GM21381 (cell line): ENCODE data around the gene CDIPT.
"Not testable (repeated sequence)": the region's sequence is repeated elsewhere in the genome, so short reads cannot be mapped to it uniquely, and the experiment has no call there.

Experiments
- ATAC-seq: cut with Tn5 transposase; IDR thresholded peaks from one replicate; pipeline ENCODE4 v1.9.1; 2021; ENCODE audit warnings: mild to moderate bottlenecking, moderate library complexity; ENCODE audit not compliant: unreplicated experiment

Gene CDIPT, protein sequence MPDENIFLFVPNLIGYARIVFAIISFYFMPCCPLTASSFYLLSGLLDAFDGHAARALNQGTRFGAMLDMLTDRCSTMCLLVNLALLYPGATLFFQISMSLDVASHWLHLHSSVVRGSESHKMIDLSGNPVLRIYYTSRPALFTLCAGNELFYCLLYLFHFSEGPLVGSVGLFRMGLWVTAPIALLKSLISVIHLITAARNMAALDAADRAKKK

DNA sequence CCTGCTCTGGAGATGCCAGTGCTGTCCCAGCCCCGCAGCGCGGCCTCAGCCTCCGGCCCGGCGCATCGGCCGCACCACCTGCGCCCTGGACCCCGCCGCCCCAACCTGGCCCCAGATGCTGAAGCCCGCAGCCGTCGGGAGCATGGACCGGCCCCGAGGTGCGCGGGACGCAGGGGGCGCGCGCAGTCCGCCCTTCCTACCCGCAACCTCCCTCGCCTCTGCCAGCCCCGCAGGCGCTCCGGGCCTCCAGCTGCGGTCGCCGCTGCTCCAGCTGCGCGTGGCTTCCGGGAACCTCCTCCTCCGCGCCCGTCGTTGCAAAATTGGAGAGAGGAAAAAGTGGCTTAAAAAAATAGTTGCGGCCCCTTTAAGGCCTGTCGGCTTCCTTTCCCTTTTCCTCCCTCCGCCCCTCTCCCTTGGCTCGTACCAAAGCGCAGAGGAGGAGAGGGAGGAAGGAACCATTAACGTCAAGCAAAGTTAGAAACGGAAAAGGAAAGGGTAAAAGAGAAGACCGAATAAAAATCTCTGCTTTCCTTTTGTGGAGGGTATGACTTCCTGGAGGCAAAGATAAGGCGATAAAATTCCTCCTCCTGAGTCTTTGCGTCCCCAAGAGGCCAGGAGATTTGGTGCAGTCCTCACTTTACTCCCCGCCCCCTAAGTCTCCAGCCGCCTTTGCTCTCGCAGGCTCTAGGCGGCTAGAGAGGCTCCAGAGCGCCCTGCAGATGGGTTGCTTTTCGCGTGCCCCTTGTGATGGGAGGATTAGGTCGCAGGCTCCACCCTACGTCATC, at the start of gene CDIPT:
Gene CDIPT, minus strand, starts transcription at position 343 of the 785 bp plus-strand sequence. CDS start 369 bp downstream, outside the sequence.
- ATAC-seq, result peak; percentile 90

DNA sequence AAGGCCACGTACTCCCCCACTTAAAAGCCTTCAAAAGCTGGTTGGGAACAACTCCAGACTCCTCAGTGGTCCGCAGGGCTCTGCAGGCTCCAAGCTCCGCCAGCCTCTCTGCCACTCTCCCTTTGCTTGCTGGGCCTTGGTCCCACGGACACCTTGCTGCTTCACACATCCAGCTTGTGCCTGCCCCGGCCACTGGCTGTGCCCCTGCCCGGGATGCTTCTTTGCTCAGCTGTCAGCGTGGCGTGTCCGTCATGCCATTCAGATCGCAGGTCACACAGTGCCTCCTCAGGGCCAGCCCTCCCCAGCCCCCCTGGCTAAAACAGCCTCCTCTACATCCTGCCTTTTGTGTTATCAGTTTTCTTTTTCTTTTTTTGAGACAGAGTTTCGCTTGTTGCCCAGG, 49.1 kb upstream of the CDIPT start:
- no peak for ATAC-seq

DNA sequence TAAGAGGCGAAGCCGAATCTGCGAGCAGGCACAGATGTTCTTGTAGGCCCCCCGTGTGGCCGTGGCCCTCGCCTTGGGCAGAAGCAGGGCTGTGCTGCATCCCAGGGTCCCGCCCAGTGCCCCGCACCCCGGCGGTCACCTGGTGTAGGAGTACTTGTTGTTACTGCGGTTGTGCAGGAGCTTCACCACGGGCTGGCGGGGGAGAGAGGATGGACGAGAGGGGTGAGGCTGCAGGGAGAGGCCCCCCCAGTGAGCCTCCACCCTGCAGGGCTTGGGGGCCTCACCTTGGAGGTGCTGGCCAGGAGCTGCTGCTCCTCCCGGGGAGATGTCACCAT, 48.6 kb upstream of the CDIPT start:
- ATAC-seq, result no peak

DNA sequence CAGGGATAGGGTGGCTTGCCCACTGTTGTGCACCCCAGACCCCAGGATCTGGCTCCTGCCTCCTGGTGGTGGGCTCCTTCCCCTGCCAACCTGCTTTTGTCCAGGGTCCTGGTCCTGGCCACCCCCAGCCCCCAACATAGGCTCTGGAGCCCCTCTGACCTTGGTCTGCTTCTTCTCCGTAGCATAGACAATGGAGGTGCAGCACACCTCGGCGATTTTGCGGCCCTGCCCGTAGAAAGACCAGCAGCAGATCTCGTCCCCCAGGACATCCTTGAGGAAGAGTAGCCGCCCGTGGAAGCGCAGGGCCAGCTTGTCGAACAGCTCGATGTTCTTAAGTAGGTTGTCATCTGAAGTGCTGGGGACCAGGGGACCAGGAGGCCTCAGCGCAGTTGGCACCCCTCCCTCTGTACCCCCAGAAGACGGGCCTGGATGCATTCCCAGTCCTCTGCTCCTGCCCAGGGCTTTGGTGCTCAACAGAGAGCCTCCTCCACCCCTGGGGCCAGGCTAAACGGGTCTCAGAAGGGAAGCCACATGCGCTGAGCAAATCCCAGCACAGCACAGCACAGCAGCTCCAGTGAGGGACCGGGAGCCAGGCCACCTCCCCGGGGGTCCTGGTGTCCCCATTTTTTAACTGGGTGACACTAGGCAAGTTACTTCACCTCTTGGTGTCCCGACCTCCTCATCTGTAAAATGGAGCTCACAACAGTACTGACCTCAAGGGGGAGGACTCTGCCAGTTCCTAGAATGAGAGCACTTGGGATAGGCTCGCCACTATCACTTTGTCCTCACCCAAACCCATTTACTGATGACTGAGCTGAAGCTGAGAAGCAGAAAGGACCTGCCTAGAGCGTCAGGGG, 48.0 kb upstream of the CDIPT start:
- ATAC-seq, result no peak

DNA sequence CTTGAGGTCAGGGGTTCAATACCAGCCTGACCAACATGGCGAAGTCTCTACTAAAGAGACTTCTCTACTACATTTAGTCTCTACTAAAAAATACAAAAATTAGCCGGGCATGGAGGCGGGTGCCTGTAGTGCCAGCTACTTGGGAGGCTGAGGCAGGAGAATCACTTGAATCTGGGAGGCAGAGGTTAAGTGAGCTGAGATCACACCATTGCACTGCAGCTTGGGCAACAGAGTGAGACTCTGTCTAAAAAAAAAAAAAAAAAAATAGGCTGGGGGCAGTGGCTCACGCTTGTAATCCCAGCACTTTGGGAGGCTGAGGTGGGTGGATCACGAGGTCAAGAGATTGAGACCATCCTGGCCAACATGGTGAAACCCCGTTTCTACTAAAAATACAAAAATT, 46.8 kb upstream of the CDIPT start:
- not testable (repeated sequence) for ATAC-seq

DNA sequence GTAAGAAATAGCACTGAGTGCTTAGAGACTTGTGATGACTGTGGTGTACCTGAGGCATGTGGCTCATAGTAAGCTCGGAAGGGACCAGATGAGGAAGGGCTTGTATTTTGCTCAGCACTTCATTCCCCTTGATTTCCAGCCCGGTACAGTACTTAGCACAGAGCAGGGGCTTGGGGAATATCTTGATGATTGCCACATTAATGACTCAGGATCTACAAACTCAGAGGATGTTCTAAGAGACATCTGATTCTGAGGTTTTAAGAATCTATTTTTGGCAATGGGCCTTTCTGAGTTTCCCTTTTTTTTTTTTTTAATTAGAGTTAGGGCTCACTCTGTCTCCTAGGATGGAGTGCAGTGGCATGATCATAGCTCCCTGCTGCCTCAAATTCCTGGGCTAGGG, 46.4 kb upstream of the CDIPT start:
- ATAC-seq, result no peak

DNA sequence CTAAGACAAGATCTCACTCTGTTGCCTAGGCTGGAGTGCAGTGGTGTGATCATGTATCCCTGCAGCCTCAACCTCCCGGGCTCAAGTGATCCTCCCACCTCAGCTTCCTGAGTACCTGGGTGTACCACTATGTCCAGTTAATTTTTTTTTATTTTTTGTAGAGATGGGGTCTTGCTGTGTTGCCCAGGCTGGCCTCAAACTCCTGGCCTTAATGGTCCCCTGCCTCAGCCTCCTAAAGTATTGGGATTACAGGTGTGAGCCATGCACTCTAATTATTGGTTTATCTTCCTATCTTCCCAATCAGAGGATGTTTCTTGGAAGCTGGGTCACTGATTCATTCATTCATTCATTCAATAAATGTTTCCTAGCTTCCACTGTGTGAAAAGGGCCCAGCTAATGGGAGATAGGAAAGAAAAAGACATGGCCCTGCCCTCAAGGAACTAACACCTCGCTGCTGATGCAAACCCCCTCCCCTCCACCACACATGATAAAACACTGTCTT, 45.7 kb upstream of the CDIPT start:
- ATAC-seq, result no peak

DNA sequence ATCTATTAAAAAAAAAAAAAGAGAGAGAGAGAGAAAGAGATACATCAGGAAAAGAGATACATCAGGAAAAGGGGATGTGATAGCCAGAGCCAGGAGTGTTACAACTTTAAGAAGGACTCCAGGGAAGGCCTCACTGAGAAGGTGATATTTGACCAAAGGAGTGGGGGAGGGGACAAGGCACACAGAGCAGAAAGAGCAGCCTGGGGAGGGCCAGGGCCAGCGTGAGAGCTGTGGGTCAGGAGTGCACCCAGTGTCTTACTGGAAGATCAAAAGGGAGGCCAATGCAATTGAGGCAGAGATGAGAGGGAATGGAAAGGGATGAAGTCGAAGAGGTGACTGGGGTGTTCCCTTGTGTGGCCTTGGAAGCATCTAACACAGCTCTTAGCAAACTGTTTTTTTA, 44.9 kb upstream of the CDIPT start:
- no peak for ATAC-seq

DNA sequence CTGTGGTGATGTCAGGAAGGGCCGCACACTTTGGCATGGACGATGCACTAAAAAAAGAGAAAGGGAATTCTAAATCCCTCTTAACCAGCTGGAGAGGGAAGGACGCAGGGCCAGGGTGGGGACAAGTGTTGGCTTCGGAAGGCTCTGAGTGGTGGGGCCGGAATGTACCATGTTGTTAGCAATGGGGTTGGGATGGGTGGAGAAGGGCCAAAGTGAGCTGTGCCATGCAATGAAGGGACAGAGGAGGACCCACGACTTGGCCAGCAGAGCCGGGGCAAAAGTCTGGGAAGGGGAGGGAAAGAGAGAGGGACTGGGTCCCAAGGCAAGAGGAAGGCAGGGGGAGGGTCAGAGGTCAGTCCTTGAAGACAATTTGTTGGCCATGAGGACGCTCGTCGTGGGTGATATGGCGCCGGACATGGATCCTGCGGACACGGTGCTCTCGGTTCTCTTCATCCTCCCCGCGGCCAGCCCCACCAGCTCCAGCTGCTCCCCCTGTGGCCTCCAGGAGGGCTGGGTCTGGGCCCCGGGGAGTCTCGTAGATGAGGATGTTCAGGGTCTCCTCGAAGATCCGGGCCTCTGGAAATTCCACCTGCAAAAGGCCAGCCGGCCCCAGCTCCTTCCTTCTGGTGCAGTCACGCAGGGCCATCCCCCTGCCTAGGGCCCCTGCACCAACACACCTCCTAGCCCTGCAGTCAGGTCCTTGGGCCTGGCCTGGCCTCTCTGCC, 43.7 kb upstream of the CDIPT start:
- no peak for ATAC-seq

DNA sequence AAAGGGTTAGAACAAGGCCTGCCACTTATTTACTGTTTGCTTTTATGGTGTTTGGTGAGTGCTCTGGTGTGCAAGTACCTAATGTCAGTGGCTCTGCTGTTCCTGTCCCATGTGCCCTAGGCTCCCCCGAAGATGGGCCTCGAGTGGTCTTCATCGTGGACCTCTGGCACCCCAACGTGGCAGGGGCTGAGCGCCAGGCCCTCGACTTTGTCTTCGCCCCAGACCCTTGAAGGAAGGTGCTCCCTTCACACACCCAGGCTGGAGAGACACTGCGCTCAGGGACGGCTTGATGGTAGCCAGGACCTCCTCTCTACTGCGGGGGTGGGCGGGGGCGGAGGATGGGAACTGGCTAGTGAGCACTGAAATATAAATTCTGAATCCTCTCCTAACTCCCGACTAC, 42.6 kb upstream of the CDIPT start:
- ATAC-seq, result no peak

DNA sequence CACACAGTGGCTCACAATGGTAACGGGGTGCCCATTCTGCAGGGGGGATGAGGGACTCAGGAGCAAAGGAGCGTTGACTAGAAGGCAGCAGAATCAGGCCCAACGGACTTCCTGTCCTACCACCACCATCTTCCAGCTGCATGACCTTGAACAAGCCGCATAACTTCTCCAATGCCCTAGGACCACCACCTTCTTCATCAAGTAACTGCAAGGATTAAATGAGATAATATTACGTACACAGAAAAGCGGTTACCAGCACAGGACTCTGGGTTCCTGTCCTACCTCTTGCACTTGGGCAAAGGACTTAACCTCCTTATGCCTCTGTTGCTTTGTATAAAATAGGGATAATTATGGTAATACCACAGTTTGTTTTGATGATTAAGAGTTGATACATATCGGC, 41.9 kb upstream of the CDIPT start:
- no peak for ATAC-seq

DNA sequence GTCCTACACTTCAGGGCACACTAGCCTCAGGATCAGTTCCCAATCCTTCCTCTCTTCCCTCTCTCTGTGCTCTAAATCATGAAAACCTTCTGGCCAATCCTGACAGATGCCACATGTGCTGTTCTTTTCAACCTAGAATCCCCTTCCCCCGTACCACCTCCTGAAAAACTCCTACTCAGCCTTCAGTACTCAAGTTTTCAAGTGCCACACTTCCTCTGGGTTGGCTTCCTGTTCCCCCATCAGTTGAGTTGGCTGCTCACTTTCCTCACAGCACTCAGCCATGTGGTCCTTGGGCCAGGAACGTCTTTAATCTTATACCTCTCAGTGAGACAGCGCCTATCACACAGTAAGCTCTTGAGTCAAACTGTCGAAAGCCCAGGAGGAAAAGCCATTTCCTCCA, 40.6 kb upstream of the CDIPT start:
- no peak for ATAC-seq

DNA sequence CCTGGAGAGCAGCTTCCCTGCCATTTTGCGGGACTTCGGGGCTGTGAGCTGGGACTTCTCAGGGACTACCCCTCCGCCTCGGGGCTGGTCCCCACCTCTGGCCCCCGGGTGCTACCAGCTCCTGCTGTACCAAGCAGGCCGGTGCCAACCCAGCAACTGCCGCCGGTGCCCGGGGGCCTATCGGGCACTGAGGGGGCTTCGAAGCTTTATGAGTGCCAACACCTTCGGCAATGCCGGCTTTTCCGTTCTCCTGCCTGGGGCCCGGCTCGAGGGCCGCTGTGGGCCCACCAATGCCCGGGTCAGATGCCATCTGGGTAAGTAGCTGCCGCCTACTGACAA, 38.5 kb upstream of the CDIPT start:
- no peak for ATAC-seq

DNA sequence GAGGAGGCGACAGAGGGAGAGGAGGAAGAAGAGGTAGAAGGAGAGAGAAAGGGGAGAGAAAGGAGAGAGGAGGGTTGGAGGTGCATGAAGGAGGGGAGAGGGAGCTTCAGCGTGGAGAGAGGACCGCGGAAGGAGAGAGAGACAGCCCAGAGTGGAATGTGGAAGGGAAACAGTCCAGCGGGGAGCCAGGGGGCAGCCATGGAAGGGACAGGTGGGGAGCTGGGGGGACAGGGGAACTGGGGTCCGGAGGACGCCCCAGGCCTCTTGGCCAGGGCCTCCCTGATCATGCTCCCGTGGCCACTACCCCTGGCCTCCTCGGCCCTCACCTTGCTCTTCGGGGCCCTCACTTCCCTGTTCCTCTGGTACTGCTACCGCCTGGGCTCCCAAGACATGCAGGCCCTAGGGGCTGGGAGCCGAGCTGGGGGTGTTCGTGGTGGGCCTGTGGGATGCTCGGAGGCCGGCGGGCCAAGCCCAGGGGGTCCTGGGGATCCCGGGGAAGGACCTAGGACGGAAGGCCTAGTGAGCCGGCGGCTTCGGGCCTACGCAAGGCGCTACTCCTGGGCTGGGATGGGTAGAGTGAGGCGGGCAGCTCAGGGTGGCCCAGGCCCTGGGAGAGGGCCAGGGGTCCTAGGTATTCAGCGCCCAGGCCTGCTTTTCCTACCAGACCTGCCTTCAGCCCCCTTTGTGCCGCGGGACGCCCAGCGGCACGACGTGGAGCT, 38.0 kb upstream of the CDIPT start:
- no peak for ATAC-seq

DNA sequence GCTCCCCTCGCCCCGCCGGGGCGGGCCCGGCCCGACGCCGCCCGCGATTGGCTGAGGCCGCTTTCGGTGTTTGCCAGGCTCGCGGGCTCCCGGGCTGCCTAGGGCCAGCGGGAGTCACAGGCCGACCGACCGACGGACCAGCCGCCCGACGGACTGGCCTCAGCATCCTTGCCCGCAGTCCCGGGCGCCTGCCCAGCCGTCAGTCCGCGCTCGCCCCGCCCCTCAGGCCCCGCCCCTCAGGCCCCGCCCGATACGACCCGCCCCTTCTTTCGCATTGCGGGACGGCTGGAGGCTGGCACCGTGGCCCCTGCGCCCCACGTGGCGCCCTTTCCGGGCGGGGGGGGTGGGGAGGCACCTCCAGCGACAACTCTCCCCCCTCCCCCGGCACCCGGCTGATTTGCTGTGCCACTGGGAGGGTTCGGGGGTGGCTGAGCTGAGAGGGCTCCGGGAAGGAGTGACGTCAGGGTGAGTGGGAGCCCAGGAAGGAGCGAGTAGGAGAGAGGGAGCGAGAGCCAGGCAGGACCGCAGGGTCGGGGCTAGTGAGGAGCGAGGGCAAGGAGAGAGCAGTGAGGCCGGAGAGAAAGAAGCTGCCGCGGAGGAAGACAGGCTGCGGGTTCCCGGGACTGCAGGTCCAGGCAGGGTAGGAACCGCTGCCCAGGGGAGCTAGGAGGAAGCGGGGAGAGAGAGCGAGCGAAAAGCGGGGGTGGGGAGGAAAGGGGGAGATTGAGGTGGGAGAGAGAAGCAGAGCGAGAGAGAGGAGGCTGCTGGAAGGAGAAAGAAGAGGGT, 37.3 kb upstream of the CDIPT start, which contains the start of gene ASPHD1:
Gene ASPHD1, plus strand, starts transcription at position 387 of the 786 bp plus-strand sequence. CDS start 484 bp downstream, outside the sequence.
- ATAC-seq, result peak; percentile 57

DNA sequence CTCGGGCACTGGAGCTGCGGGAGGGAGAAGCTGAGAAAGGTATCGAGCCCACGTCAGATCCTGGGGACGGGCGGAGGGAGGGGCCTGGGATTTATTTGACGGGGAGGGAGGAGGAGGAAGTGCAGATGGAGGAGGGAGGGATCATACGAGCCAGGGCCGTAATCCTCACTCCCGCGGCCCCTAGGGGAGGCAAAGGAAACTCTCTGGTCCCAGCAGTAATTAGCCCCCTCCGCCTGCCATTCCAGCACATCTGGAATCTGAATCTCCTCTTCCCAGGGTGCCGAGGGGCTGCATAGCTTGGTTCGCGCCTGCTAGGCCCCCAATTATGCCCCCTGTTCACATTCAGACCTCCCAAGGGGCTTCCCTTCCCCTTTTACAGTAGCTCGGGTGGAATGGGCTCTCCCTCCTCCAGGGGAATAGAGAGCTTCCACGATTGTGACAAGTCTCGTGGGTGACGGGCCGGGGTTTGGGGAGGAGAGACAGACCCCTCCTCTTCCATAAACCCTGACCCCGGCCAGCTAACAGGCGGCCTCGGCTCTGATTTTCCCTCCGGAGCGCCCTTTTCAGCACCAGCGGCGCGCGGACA, 36.6 kb upstream of the CDIPT start, which contains the start of gene SEZ6L2:
Gene SEZ6L2, minus strand, starts transcription at position 35 of the 586 bp plus-strand sequence. CDS start 531 bp downstream, outside the sequence.
- no peak for ATAC-seq

DNA sequence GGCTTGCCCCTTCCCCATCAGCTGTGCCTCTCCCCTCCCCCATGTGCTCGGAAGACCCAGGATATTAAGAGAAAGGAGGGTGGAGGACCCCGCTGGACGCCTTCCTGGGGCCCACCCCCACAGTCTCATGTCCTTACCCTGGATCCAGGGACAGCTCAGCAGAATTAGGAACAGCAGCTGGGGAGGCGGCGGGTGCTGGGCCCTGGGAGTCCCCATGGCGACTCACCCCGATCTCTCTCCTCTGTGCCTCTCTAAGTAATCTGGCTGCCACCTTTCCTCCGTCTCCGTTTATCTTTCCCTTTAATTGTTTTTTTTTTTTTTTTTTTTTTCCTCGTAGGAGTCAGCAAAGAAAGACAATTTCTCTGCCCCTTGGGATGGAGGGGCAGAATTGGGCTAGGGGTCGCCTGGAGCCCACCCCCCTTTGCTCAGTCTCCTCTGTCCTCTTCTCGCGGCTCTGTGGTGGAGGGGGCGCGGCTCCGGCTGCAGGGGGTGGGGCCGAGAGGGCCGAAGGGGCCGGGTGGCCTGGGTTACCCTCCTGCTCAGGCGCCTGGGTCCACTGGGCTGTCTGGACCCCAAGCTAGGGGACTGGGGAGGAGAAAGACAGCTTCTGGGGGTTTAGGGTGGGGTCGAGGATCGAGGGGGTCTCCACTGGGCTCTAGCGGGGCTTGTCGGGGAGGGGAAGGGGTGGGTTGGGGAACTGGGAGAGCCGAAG, 35.9 kb upstream of the CDIPT start:
- ATAC-seq, result no peak

DNA sequence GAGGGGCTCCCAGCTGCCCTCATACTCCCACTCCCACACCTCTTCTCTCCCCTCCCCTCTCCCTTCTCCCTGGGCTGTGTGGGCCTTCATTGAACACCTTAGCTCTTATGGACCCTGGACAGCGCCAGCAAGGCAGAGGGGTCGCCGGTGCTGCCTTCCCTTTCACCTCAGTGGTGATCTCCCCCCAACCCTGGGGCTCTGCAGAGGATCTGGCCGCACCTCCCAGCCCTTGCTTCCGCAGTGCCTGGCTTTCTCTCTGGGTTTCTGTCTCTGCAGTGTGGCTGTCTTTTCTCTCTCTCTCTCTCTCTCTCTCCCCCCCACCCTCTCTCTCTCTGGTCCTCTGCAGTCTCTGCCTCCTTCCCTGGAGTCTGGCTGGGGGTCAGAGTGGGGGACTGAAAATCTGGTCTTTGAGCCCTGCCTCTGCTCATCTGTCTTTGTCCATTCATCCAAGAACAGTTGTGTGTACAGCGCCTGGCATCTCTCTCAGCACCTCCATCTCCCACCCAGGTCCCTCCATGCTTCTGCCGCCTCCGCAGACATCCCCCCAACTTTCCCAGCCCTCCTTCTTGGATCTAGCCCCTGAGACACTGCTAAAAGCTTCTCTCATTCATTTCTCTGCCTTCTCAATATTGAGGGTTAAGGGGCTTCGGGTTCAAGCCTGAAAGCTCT, 35.2 kb upstream of the CDIPT start:
- no peak for ATAC-seq
